Measurements from ENCODE around the gene LYRM4.

GRCh38 chr6:5293692-5294091, 32.9 kb upstream of the LYRM4 start:
- no peak for TF ChIP-seq CTCF (IDR thresholded peaks at IDR 0.05)
- TF ChIP-seq EZH2 (IDR thresholded peaks at IDR 0.05; ENCODE audit: borderline replicate concordance, insufficient read depth, low read depth, low read length, poor library complexity, severe bottlenecking), result no peak
